D341Med (cell line): ENCODE results near the gene PKIB.

Experiments used
- DNase-seq: peaks from one replicate; pipeline ENCODE4 v3.0.0; 2012; ENCODE audit warnings: low spot score

Gene PKIB

GRCh38 chr6:122669418-122669817 is 59.2 kb downstream of the PKIB start:
- no peak for DNase-seq

- no peak for DNase-seq
Observed at GRCh38 chr6:122669868-122670267, 59.7 kb downstream of the PKIB start.

- no peak for DNase-seq
Observed at GRCh38 chr6:122671251-122671650, 61.0 kb downstream of the PKIB start.

GRCh38 chr6:122673343-122673961 is 63.2 kb downstream of the PKIB start:
- no peak for DNase-seq

GRCh38 chr6:122676146-122676545 is 65.9 kb downstream of the PKIB start:
- no peak for DNase-seq

- no peak for DNase-seq
Observed at GRCh38 chr6:122676688-122677087, 66.5 kb downstream of the PKIB start.

- DNase-seq: no peak
Observed at GRCh38 chr6:122677406-122677805, 67.2 kb downstream of the PKIB start.

- DNase-seq: no peak
Observed at GRCh38 chr6:122678841-122679240, 68.6 kb downstream of the PKIB start.

- DNase-seq: no peak
Observed at GRCh38 chr6:122681705-122682104, 71.5 kb downstream of the PKIB start.

- DNase-seq: no peak
Observed at GRCh38 chr6:122683989-122684651, 73.9 kb downstream of the PKIB start.

GRCh38 chr6:122692175-122692598 is 82.0 kb downstream of the PKIB start:
- no peak for DNase-seq

GRCh38 chr6:122692807-122693580 is 82.8 kb downstream of the PKIB start:
- no peak for DNase-seq

GRCh38 chr6:122694075-122694474 is 83.9 kb downstream of the PKIB start:
- DNase-seq: no peak

GRCh38 chr6:122694602-122695001 is 84.4 kb downstream of the PKIB start:
- DNase-seq: no peak

GRCh38 chr6:122695188-122695587 is 85.0 kb downstream of the PKIB start:
- no peak for DNase-seq

- no peak for DNase-seq
Observed at GRCh38 chr6:122696079-122696478, 85.9 kb downstream of the PKIB start.

GRCh38 chr6:122696853-122697252 is 86.6 kb downstream of the PKIB start:
- no peak for DNase-seq

GRCh38 chr6:122697458-122697857 is 87.3 kb downstream of the PKIB start:
- DNase-seq: no peak

GRCh38 chr6:122701666-122702065 is 91.5 kb downstream of the PKIB start:
- no peak for DNase-seq

- no peak for DNase-seq
Observed at GRCh38 chr6:122702841-122703240, 92.6 kb downstream of the PKIB start.

- no peak for DNase-seq
Observed at GRCh38 chr6:122704066-122704465, 93.9 kb downstream of the PKIB start.

- DNase-seq: no peak
Observed at GRCh38 chr6:122709922-122710512, 99.8 kb downstream of the PKIB start.
